Measurements from ENCODE around the gene ARHGAP1. TPM values are rescaled to one million over a fixed set of nuclear protein-coding genes. Genes with fewer than 3 reads are reported as not detected.
"Not testable (repeated sequence)": the region's sequence is repeated elsewhere in the genome, so short reads cannot be mapped to it uniquely, and the experiment has no call there.

ARHGAP1 gene
- polyA plus RNA-seq, 4 donors: 51.1 to 59.1 (median 52.7) TPM

DNA sequence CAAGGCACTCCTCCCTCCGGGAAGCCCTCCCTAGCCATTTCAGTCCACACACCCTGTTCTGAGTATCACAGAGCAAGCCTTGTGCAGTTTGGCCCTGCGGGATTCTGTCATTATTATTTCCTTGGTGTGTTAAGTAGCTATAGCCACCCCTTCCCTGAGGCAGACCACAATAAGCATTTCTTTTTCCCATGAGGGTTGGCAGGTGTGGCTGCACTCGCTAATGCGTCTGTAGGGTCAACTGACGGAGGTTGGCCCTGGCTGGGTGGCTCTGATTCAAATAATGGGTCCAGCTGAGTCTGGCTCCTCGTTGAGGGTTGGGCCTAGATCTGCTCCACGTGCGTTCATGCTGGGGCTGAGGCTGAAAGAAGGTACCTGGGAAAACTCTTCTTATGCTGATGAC lies 23.7 kb upstream of the ARHGAP1 start:
- DNase-seq (ENCODE audit: low read depth in 4 of 4, low spot score in 3 of 4): no peak

DNA sequence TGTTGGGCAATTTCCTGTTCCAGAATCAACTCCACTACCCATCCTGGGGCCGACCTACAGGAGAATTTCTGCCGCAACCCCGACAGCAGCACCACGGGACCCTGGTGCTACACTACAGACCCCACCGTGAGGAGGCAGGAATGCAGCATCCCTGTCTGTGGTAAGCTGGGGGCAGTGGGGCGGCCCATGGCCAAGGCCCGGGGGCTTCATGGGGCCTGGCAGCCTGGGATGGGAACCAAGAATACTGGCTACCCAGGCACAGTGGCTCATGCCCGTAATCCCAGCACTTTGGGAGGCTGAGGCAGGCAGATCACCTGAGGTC lies 22.9 kb upstream of the ARHGAP1 start:
- no peak for DNase-seq (ENCODE audit: low read depth in 4 of 4, low spot score in 3 of 4)

DNA sequence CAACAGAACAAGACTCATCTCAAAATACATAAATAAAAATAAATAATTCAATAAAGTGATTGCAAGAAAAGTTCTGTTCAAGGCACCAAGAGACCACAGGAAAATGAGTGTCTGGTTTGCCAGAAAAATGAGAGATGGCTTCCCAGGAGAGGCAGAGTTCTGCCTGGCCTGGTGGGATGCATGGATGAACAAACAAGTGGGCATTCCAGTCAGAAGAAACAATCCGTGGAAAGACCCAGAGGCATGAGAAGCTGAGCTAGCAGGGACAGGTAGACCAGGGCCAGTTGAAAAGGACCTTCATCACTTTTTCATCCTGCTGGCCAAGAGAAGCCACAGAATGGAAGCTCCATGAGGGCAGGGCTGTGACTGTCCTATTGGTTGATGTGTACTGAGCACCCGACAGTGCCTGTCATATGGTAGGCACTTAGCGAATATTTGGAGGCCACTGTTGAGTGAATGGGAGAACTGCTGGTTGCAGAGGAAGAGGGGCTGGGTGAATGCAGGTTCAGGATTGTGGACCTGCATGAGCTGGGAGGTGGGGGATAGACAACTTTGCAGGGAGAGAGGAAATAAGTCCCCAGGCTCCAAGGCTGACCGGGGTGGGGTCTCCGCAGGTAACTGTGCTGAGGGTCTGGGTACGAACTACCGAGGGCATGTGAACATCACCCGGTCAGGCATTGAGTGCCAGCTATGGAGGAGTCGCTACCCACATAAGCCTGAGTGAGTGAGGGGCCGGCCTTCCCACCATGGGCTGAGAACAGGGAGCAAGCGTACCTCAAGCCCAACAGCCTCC lies 22.3 kb upstream of the ARHGAP1 start:
- no peak for DNase-seq (ENCODE audit: low read depth in 4 of 4, low spot score in 3 of 4)

DNA sequence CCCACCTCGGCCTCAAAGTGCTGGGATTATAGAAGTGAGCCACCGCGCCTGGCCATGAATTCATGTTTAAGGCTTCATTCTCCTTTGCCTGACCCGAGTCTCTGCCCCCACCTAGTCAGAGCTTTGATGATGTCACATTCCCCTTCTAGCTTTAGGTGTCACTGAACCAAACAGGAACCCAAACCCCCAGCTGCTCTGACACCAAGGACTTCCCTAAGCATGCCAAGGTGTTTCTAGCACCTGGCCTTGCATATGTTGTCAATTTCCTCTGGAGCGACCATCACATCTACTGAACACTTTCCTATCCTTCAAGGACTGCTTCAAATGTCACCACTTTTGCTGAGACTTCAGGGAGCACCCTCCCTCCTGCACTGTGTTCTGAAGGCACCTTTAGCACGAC lies 20.9 kb upstream of the ARHGAP1 start:
- DNase-seq (ENCODE audit: low read depth in 4 of 4, low spot score in 3 of 4): no peak

DNA sequence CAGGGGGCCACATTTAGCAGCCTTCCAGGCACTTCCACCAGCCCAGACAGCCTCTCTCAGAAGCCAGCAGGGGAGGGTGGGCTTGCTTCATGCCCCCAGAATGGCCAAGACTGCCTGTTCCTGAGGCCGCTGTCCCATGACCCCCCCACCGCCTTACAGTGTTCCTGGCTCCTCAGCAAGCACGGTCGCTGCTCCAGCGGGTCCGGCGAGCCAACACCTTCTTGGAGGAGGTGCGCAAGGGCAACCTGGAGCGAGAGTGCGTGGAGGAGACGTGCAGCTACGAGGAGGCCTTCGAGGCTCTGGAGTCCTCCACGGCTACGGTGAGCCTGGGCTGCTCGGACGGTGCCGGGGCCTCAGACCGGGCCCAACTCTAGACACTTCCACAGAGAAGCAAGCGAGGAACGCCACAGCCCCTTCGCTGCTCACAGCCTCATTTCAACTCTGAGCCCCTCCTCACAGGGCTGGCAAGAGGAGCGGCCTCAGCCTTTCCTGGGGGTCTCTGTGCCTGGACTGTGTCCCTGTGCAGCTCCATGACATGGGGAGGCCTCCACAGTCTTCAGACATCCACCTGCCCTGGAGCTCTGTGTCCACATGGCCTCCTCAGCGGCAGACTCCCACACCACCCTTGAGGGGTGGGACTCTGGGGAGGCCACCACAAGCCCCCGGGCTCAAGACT lies 19.3 kb upstream of the ARHGAP1 start:
- no peak for DNase-seq (ENCODE audit: low read depth in 4 of 4, low spot score in 3 of 4)

DNA sequence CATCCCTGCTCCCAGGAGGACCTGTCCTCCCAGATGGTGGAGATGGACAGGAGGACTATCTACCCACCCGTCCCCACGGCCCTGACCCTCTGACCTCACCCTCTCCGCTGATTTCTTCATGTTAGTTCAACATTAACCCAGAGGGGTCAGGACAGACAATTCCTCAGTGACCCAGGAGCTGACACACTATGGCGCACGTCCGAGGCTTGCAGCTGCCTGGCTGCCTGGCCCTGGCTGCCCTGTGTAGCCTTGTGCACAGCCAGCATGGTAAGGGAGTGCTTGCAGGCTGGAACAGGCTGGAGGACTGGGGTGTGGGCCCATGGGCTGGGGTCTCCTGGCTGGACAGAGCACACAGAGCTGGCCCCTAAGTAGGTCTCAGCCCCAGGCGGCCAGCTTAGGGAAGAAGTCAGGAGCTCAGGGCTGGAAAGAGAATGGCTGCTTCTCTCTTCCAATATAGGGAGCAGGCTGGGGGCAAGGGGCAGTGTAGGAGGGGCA lies 18.7 kb upstream of the ARHGAP1 start, which contains the start of gene F2:
Gene F2, plus strand, starts transcription at position 166 of the 495 bp plus-strand sequence. Its CDS starts 23 bp downstream, at position 189.
- no peak for DNase-seq (ENCODE audit: low read depth in 4 of 4, low spot score in 3 of 4)

DNA sequence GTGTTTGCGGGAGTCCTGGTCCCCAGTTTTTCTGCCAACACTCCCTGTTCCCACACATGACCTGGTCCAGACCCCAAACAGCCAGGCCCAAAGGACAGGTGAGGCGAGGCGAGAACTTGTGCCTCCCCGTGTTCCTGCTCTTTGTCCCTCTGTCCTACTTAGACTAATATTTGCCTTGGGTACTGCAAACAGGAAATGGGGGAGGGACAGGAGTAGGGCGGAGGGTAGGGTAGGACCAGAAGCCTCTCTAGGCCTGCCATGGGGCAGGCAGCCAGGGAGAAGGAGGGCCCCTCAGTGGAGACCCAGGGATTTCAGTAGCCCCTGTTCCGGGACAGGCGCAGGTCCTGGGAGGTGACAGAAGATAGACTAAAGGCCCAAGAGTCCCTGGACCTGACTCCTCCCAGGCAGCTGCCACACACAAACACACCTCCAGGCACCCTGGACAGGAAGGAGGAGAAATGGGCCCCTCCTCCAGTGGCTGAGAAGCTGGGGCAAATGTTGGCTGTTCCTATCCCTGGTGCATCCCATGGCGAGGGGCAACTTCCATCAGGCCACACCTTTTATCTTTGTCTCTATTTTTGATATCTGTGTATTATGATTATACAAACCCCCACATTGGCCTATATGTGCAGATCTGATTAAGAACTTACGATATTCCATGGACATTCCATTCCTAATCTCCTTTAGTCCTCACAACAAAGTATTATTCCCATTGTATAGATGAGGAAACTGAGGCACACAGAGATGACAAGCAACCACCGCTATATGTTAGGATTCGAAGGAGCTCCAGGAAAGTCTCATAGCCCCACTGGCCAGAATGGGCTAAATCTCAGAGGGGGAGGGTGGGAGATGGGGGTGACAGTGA lies 18.0 kb upstream of the ARHGAP1 start:
- DNase-seq (ENCODE audit: low read depth in 4 of 4, low spot score in 3 of 4): no peak

DNA sequence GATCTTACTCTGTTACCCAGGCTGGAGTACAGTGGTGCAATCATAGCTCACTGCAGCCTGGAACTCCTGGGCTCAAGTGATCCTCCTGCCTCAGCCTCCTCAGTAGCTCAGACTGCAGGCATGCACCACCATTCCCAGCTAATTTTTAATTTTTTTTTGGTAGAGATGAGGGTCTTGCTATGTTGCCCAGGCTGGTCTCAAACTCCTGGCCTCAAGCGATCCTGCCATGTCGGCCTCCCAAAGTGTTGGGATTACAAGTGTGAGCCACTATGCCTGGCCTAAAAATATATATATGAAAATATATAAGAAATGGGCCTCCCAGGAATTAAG lies 17.4 kb upstream of the ARHGAP1 start:
- DNase-seq (ENCODE audit: low read depth in 4 of 4, low spot score in 3 of 4): not testable (repeated sequence)

DNA sequence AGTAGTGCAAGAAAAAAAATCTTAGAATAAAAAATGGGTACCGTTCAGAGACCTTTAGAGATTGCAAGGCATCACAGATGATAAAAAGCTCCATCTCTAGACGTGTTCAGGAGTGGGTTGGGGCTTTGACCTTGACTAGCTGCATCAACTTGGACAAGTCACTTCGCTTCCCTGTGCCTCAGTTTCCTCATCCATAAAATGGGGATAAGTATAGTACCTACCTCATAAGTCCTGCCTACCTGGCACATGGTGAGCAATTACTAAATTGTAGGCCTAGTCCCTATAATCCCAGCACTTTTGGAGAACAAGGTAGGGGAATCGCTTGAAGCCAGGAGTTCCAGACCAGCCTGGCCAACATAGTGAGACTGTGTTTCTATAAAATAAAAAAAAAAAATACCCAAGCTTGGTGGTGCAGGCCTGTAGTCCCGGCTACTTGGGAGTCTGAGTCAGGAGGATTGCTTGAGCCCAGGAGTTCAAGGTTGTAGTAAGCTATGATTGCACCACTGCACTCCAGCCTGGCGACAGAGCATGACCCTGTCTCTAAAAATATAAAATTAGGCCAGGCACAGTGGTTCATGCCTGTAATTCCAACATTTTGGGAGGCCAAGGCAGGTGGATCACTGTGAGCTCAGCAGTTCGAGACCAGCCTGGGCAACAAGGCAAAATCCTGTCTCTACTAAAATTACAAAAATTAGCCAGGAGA lies 12.6 kb upstream of the ARHGAP1 start:
- DNase-seq (ENCODE audit: low read depth in 4 of 4, low spot score in 3 of 4): no peak

DNA sequence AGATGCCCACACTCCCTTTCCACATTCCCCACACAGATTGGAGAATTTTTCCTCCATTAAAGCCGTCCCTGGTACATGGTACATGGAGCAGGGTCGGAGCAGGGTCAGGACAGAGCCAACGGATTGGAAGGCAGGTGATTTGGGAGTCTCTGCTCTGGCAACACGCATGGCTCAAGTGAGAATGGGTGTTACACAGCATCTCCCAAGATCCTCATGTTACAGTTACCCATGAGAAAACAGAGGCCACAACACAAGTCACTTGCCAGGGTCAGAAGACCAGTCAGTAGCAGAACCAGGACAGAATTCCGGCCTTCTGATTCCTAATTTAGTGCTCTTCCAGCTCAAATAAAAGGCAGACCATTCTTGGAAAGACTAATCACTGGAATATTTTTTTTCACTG lies 10.9 kb upstream of the ARHGAP1 start:
- no peak for DNase-seq (ENCODE audit: low read depth in 4 of 4, low spot score in 3 of 4)

DNA sequence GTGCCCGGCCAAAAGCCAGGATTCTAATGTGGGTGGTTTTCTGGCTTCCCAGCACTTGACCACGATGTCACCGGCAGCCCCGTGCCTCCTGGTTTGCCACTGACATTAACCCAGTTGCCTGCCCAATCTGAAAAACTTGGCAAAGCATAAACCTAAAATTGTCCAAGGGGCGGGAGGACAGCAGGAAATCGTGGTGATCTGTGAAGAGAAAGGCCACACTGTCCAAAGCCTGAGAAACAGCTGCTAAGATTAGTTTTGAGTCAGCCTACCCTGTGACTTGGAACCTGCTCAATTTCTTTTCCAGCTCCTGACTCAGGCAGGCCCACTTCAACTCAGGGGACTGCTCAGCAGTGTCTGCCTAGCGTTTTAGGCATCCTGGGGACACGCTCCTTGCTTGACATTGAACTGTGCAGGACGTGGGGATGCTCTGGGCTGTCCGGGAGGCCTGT lies 10.4 kb upstream of the ARHGAP1 start:
- DNase-seq (ENCODE audit: low read depth in 4 of 4, low spot score in 3 of 4): no peak

DNA sequence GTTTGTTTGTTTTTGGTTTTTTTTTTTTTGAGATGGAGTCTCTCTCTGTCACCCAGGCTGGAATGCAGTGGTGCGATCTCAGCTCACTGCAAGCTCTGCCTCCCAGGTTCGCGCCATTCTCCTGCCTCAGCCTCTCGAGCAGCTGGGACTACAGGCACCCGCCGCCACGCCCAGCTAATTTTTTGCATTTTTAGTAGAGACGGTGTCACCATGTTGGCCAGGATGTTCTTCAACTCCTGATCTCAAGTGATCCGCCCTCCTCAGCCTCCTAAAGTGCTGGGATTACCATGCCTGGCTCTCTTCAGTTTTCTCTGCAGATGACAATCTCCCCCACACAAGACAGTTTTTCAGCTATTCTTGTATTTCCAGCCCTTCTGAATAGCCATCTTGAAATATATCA lies 8.9 kb upstream of the ARHGAP1 start:
- not testable (repeated sequence) for DNase-seq (ENCODE audit: low read depth in 4 of 4, low spot score in 3 of 4)

DNA sequence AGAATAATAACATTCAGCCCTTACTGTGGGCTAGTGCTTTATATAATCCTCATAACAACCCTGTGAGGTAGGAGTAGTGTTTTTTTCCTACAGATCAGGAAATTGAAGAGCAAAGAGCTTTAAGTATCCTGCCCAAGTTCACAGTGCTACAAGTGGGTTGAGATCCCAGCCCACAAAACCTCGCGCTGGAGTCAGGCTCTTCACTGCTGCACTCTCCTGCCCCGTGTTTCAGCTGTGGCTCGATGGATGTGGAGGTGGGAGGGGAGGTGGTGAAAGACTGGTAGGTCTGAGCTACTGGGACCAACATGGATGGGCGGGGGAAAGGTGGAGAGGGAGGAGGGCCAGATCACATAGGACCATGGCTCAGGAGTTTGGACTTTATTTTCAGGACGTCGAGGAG lies 6.5 kb upstream of the ARHGAP1 start:
- no peak for DNase-seq (ENCODE audit: low read depth in 4 of 4, low spot score in 3 of 4)

DNA sequence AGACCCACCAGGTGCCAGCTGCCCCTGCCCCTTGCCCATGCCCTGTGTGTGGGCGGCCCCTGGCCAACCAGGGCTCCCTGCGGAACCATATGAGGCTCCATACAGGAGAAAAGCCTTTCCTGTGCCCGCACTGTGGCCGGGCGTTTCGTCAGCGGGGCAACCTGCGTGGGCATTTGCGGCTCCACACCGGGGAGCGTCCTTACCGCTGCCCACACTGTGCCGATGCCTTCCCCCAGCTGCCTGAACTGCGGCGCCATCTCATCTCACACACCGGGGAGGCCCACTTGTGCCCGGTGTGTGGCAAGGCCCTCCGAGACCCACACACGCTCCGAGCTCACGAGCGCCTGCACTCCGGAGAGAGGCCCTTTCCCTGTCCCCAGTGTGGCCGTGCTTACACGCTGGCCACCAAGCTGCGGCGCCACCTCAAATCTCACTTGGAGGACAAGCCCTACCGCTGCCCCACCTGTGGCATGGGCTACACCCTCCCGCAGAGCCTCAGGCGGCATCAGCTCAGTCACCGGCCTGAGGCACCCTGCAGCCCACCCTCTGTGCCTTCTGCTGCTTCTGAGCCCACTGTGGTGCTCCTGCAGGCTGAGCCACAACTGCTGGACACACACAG lies 4.8 kb upstream of the ARHGAP1 start:
- DNase-seq (ENCODE audit: low read depth in 4 of 4, low spot score in 3 of 4): no peak

DNA sequence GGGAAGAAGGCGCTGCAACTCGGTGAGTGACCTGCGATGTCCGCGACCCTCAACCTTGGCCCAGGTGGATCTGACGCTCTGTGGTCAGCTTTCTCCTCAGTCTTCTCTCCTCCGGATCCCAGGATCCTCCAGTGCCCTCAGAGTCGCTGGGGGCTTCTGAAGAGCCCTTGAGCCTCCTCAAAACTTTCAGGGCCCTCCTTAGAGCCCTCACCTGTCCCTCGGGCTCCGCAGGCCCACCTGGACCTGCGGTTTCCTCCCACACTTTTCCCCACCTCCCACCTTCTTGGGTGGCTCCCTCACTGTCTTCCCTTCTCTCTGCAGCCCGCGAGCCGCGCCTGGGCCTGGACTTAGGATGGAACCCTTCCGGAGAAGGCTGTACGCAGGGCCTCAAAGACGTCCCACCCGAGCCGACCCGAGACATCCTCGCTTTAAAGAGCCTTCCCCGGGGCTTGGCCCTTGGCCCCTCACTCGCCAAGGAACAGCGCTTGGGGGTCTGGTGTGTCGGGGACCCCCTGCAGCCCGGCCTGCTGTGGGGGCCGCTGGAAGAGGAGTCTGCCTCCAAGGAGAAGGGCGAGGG lies 747 bp upstream of the ARHGAP1 start:
- DNase-seq (ENCODE audit: low read depth in 4 of 4, low spot score in 3 of 4): no peak

DNA sequence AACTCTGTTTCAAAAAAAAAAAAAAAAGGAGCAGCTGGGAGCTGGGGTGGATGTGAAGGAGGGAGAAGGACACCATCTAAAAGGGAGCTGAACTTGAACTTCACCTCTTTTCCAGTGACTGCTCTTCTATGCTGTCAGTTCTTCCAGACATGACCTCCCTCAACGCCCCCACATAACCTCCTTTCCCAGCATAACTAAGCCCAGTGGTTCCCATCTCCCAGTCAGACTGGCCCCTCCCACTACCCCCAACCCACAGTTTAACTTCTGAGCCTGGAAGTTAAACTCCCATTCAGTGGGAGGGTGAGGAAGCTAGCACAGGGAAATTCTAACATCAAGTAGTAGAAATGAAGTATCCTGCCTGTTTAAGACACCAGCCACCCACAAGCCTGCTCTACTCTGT lies 1.8 kb downstream of the ARHGAP1 start:
- DNase-seq (ENCODE audit: low read depth in 4 of 4, low spot score in 3 of 4): no peak

DNA sequence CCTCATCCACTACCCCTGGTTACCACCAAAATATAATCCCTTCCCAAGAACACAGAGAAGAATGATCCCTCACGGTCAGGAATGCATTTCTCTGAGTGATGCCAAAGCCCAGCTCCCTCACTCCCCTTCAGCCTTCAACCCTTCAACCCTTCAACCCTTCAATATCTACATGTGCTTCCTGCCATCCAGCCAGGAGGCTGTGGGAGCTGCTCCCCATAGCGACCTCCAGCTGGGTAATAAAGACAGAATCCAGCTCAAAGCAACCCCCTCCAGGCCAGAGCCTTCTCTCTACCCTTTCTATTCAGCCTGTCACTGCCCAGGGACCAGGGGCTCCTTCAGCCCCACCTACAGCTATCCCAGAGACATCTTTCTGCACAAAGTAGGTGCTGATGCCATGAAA lies 2.7 kb downstream of the ARHGAP1 start:
- DNase-seq (ENCODE audit: low read depth in 4 of 4, low spot score in 3 of 4): no peak

DNA sequence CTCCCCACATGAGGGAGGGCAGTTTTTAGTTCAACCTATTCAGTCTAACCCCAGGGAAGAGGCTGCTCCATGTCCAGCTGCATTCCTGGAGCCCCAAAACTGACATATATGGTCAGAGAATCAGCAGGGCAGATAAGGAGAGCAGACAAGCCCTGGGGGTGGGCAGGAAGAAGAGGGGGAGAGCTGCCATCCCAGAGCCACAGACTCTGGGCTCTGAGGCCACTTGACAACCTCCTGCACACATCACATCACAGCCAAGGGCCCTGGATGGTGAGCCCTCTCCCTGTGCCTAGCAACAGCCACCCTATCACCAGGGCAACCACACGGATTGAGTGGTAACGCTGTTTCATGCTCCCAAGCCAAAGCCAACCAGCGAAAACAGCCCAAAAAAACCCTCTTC lies 3.1 kb downstream of the ARHGAP1 start:
- no peak for DNase-seq (ENCODE audit: low read depth in 4 of 4, low spot score in 3 of 4)

DNA sequence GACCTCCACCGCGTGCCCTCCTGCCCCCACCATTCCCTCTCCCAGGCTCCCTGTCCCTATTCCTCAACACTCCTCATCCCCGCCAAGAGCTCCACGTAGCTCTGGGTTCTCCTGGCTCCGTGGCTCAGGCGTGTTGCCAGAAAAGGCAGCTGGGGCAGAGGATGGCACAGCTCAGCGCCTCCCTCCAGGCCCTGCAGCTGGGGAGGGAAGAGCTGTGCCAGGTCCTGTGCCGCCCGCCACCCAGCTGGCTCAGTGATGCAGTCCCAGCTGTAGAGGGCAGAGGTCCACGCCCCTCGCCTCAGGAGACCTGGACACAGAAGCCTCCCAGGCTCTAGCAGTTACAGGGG lies 4.2 kb downstream of the ARHGAP1 start:
- DNase-seq (ENCODE audit: low read depth in 4 of 4, low spot score in 3 of 4): no peak

All from right renal pelvis (tissue), 4 donors.